Measurements from ENCODE around the gene GOLIM4. TPM values are rescaled to one million over a fixed set of nuclear protein-coding genes. Genes with fewer than 3 reads are reported as not detected.

The GOLIM4 gene
- total RNA-seq, 1 experiment from 2014 or later: 30.0 TPM

DNA sequence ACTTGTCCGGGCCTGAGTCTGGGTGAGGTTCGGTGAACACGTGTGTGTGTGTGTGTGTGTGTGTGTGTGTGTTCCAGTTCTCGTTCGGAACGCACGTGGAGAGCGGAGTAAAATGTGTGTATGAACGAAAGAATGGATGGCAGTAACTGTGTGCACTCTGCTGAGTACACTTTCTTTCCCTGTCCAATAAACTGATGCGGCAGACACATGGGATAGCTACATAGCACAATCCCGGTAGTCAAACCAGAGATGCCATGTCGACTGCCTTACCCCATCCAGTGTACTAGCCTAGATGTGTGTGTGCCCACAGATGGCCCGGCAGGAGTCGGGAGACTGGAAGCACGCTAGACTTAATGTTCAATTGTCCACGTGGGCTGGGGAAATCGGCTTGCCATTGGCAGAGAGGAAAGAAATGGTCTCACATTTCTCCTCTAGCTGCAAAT is 507 bp upstream of the GOLIM4 start (continued):
- no peak for TF ChIP-seq ARID4B (CRISPR knock-in tag; IDR thresholded peaks at IDR 0.05; ENCODE audit: borderline replicate concordance)
- TF ChIP-seq FOXK1 (CRISPR knock-in tag; IDR thresholded peaks at IDR 0.05): 0 out of 2 replicates have a peak, but pooled peaks have one; percentile 5
- no peak for TF ChIP-seq HMGA2 (CRISPR knock-in tag; IDR thresholded peaks at IDR 0.05)
- TF ChIP-seq PRRX2 (CRISPR knock-in tag; IDR thresholded peaks at IDR 0.05): no peak
- TF ChIP-seq ZNF219 (CRISPR knock-in tag; IDR thresholded peaks at IDR 0.05; ENCODE audit: borderline replicate concordance): no peak
- peak; percentile 59; the same call in 1 of the 2 replicates for TF ChIP-seq ATF2 (CRISPR knock-in tag; IDR thresholded peaks at IDR 0.05; ENCODE audit: borderline replicate concordance, low read depth)
- TF ChIP-seq NFE2L1 (CRISPR knock-in tag; IDR thresholded peaks at IDR 0.05): 0 out of 2 replicates have a peak, but pooled peaks have one; percentile 53
- no peak for TF ChIP-seq ELF4 (CRISPR knock-in tag; IDR thresholded peaks at IDR 0.05; ENCODE audit: low read depth)
- no peak; the same call in 1 of the 2 replicates for TF ChIP-seq SMAD3 (CRISPR knock-in tag; IDR thresholded peaks at IDR 0.05; ENCODE audit: borderline replicate concordance)
- TF ChIP-seq JUN (CRISPR knock-in tag; IDR thresholded peaks at IDR 0.05): no peak
- TF ChIP-seq NR2C2 (CRISPR knock-in tag; IDR thresholded peaks at IDR 0.05): no peak
- TF ChIP-seq GABPB1 (CRISPR knock-in tag; IDR thresholded peaks at IDR 0.05): no peak

DNA sequence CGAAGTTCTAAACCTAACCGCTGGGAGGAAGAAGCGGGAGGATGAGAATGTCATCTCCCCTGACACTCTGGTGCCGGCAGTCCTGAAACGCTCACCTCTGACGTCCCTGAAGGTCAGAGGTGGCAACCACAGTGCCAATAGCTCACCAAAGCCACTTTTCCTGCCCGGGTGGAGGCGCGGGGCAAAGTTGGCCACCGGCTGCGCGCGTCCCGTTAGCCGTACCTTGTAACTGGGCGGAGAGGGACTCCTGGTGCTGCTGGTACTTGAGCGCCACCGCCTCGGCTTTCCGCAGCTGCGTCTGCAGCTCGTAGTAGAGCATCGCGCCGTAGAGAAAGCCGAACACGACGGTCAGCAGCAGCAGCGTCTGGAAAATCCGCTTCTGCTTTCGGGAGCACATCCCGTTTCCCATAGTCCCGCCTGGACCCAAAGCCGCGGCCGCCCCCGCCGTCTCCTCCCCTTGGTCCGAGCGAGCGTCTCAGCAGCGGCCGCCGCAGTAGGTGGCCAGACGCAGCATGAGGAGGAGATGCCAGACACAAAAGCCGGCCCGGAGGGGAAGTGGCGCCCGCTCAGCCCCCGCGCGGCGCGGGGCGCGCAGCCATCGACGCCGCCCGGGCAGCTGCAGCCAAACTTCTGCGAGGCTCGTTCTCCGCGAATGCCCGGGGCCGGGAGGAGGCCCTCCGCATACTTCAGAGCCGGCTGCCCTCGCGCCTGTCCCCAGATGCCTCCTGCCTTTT is 680 bp downstream of the GOLIM4 start:
- no peaks in the 10 kb centered on the region for H3K36me3 Mint-ChIP-seq
- H3K27me3 Mint-ChIP-seq (ENCODE audit: low read depth): no peaks in the 10 kb centered on the region
- ATAC-seq: peak; percentile 9
- peaks cover 58% of the 10 kb centered on the region for H3K4me1 Mint-ChIP-seq
- TF ChIP-seq ZNF423 (CRISPR knock-in tag; IDR thresholded peaks at IDR 0.05): peak; percentile 11; the same call in 1 of the 2 replicates
- TF ChIP-seq, protein P1, sequence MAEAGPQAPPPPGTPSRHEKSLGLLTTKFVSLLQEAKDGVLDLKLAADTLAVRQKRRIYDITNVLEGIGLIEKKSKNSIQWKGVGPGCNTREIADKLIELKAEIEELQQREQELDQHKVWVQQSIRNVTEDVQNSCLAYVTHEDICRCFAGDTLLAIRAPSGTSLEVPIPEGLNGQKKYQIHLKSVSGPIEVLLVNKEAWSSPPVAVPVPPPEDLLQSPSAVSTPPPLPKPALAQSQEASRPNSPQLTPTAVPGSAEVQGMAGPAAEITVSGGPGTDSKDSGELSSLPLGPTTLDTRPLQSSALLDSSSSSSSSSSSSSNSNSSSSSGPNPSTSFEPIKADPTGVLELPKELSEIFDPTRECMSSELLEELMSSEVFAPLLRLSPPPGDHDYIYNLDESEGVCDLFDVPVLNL (CRISPR knock-in tag; IDR thresholded peaks at IDR 0.05; ENCODE audit: borderline replicate concordance, low read depth): 0 out of 2 replicates have a peak, but pooled peaks have one; percentile 25
- peak; percentile 55; the same call in 1 of the 2 replicates for TF ChIP-seq HMGXB4 (CRISPR knock-in tag; IDR thresholded peaks at IDR 0.05)
- no peak for TF ChIP-seq ZNF396 (CRISPR knock-in tag; IDR thresholded peaks at IDR 0.05; ENCODE audit: borderline replicate concordance)
- peak; percentile 63 for TF ChIP-seq ETV6 (CRISPR knock-in tag; IDR thresholded peaks at IDR 0.05)
- TF ChIP-seq ZNF219 (CRISPR knock-in tag; IDR thresholded peaks at IDR 0.05; ENCODE audit: borderline replicate concordance): 0 out of 2 replicates have a peak, but pooled peaks have one; percentile 41
- TF ChIP-seq EMX1 (CRISPR knock-in tag; IDR thresholded peaks at IDR 0.05): no peak
- TF ChIP-seq NFE2L1 (CRISPR knock-in tag; IDR thresholded peaks at IDR 0.05): no peak
- POLR2A ChIA-PET: no interaction called here
- peak overlapping the region; percentile 33; the same call in 1 of the 2 replicates for H3K27ac Mint-ChIP-seq
- CTCF ChIA-PET: interaction anchor here (1.2 to 1.4 kb wide), 3 partner anchors 9 to 71 kb away, joined by 3 to 6 read pairs (median 4); no protein-coding TSS in a partner anchor
- H3K9me3 Mint-ChIP-seq: no peaks in the 10 kb centered on the region
- peak overlapping the region; percentile 88 for H3K4me3 Mint-ChIP-seq
- peak; percentile 66 for DNase-seq (ENCODE audit: low spot score)

All from WTC11 (cell line).